ENCODE measurements around the gene ZNF518B.
A peak's percentile ranks its signal among the peaks of the same experiment; 100 is the strongest.

ZNF518B gene

DNA sequence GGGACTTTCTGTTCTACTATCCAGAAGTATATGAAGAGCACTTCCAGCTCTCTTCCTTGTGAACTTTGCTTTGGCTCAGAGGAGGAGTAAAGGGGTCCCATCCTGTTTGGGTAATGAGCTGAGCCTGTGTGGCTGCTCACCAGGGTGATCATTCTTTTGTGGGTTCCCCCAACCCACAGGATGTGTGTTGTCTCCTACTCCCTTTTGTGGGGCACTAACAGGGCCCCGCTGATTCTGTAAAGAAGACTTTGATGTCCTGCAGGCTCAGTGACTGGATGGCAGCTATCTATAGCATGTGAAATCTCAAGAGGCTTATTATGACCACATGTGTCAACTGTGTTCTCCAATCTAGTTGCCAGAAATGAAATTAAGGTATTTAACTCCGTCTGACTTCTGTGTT is 40.8 kb downstream of the ZNF518B start:
- TF ChIP-seq, protein P1, sequence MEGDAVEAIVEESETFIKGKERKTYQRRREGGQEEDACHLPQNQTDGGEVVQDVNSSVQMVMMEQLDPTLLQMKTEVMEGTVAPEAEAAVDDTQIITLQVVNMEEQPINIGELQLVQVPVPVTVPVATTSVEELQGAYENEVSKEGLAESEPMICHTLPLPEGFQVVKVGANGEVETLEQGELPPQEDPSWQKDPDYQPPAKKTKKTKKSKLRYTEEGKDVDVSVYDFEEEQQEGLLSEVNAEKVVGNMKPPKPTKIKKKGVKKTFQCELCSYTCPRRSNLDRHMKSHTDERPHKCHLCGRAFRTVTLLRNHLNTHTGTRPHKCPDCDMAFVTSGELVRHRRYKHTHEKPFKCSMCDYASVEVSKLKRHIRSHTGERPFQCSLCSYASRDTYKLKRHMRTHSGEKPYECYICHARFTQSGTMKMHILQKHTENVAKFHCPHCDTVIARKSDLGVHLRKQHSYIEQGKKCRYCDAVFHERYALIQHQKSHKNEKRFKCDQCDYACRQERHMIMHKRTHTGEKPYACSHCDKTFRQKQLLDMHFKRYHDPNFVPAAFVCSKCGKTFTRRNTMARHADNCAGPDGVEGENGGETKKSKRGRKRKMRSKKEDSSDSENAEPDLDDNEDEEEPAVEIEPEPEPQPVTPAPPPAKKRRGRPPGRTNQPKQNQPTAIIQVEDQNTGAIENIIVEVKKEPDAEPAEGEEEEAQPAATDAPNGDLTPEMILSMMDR (conservative IDR thresholded peaks at IDR 0.05; ENCODE audit: low read depth, low read length) = no peak
- no peak for DNase-seq (ENCODE audit: low read depth)
- no peak overlapping the region for H3K4me3 ChIP-seq (ENCODE audit: low read length)

DNA sequence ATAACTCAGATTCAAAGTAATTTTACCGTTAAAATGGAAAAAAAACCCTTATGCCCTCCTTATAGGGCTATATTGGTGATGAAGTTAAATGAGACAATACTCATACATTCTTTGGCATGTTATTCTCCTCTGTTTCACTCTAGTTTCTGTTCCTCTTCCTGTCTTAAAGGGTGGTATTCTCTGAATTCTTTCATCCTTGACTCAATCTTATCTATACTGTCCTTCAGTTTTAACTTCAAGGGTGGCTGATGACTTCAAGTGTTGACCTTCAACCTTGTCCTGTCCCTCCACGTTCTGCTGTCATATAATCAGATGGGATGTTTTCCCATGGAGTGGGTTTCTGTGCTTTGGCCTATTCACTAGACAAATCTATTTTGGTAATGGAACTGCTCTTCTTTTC is 44.0 kb downstream of the ZNF518B start:
- no peak overlapping the region for H3K4me3 ChIP-seq (ENCODE audit: low read length)
- no peak for DNase-seq (ENCODE audit: low read depth)
- TF ChIP-seq, protein P1 (conservative IDR thresholded peaks at IDR 0.05; ENCODE audit: low read depth, low read length) = no peak

DNA sequence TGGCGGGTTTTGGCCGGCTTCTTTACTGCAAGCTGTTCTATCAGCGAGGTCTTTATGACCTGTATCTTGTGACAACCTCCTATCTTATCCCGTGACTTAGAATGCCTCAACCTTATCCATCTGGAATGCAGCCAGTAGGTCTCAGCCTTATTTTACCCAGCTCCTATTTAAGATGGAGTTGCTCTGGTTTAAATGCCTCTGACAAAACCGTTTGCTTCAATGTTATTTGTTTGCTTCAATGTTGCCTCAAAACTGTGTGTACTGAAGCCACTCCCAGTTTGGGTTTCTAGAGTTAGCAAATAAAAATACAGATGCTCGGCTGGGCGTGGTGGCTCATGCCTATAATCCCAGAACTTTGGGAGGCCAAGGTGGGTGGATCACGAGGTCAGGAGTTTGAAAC is 51.6 kb downstream of the ZNF518B start:
- TF ChIP-seq, protein P1 (conservative IDR thresholded peaks at IDR 0.05; ENCODE audit: low read depth, low read length) = no peak
- no peak for DNase-seq (ENCODE audit: low read depth)

DNA sequence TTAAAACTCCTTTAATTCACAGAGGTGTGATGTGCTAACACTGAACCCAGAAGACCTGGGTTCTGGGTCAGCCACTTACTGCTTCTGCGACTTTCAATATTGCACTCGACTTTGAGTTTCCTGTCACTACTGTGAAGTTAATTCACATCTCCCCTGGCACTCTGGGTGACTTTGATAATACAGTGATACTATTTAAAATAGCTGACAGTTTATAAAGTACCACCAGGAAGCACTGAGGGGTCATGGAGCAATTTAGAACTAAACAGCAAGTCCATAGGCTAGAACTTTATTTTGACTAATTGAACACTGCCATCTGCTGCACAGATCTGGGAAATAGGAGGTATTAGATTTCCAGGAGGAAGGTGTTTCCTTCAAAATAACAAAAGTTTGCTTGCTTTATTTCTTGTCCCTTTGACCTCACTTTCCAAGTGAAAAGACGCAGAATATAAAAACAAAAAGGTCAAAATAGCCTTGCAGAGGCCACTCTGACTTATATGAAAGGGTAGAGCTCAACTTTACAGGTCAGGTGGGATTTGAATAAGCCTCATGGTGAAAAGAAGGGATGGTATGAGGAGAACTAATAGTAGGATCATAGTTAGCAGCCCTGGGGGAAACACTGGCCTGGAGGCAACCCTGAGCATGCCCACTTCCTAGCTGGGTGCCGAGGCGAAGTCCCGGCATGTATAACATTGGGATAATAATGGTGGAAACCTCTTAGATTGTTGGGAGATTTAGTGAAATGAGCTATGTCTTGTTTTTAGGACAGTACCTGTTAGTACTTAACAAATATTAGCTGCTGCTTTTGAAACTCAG is 53.4 kb downstream of the ZNF518B start:
- DNase-seq (ENCODE audit: low read depth) = peak; percentile 2
- no peak overlapping the region for H3K4me3 ChIP-seq (ENCODE audit: low read length)
- TF ChIP-seq, protein P1 (conservative IDR thresholded peaks at IDR 0.05; ENCODE audit: low read depth, low read length) = peak; percentile 54

More for the DNA sequence above, 51.6 kb downstream of the ZNF518B start:
- H3K4me3 ChIP-seq (ENCODE audit: low read length) = no peak overlapping the region

DNA sequence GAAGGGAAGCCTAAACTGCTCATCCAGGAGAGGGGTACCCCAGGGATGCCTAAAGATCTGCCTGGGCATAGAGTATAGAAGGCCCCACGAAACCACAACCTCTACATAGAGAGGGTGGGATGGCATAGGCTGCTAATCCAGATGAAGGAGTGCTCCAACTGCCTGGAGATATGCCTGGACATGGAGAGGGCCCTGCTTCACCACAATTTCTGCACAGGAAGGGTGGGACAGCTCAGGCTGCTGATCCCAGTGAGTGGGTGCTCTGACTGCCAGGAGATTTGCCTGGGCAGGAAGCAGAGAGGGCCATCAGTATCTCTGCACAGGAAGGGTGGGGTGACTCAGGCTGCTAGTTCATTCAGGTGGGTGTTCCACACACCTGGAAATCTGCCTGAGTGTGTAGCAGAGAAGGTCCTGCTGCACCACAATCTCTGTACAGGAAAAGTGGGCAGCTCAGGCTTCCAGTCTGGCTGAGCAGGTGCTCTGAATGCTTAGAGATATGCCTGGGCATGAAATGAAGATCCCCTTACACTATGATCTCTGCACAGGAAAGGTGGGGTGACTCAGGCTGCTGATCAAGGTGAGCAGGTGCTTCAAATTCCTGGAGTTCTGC is 61.1 kb downstream of the ZNF518B start:
- no peak for DNase-seq (ENCODE audit: low read depth)
- H3K4me3 ChIP-seq (ENCODE audit: low read length) = no peak overlapping the region
- TF ChIP-seq, protein P1 (conservative IDR thresholded peaks at IDR 0.05; ENCODE audit: low read depth, low read length) = no peak
